ENCODE results near the gene ARHGEF28. TPM values are rescaled to one million over a fixed set of nuclear protein-coding genes. Genes with fewer than 3 reads are reported as not detected.

The ARHGEF28 gene
- total RNA-seq, 4 donors from 2014 or later, result 12.7 to 31.2 (median 19.2) TPM

DNA sequence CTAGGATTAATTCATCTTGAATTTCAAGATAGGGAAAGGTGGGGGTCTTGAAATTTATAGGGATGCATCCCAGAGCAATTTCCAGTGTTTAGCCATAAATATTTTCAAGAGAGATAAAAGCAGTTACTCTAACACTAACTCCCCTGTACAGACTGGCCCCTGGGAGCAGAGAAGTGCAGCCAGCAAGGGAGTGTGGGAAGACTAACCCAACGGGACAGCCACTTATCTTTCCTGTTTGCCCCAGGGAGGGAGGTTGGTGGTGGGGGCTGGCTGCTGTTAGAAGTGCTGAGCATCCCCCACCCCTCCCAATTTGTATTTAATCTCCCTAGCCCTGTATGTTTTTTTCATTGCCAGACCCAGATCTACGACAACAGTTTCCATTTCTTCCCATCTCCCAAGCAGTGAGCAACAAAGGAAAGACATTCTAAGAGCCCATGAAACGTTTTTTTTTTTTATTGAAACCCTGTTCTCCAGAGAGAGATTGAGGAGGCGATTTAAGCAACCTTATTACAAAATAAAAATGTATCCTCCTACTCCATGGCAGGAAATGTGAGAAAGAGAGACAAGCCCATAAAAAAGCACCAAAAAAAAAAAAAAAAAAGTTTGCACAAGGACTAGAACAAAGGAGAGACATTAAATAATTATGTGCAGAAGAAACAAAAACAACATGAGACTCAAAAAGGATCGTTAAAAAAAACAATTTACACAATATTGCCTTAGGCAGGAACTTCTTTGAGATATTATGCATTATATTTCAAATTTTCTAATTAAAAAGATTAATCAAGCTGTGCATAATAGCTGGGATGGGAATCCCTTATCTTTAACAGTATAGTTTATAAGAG, 343.4 kb downstream of the ARHGEF28 start:
- 52% methylated on average over 5 of the region's 5 CpGs for WGBS
- Histone ChIP-seq H3K36me3 (no peaks in the 10 kb centered on the region), H3K4me1 (no peaks in the 10 kb centered on the region), H3K27me3 (no peaks in the 10 kb centered on the region), H3K9me3 (no peaks in the 10 kb centered on the region), H3K4me3 (no peak overlapping the region), H3K27ac (replicated peaks in 1 of 4) (no peak overlapping the region)
- DNase-seq (ENCODE audit: extremely low spot score), result no peak
- intact Hi-C loops (cut with DNase I), result no loop called here
- TF ChIP-seq POLR2A (IDR thresholded peaks at IDR 0.05; ENCODE audit: low read depth) (no peak), POLR2AphosphoS5 (IDR thresholded peaks at IDR 0.05) (no peak), EP300 (IDR thresholded peaks at IDR 0.05) (no peak)
- TF ChIP-seq, protein P1, sequence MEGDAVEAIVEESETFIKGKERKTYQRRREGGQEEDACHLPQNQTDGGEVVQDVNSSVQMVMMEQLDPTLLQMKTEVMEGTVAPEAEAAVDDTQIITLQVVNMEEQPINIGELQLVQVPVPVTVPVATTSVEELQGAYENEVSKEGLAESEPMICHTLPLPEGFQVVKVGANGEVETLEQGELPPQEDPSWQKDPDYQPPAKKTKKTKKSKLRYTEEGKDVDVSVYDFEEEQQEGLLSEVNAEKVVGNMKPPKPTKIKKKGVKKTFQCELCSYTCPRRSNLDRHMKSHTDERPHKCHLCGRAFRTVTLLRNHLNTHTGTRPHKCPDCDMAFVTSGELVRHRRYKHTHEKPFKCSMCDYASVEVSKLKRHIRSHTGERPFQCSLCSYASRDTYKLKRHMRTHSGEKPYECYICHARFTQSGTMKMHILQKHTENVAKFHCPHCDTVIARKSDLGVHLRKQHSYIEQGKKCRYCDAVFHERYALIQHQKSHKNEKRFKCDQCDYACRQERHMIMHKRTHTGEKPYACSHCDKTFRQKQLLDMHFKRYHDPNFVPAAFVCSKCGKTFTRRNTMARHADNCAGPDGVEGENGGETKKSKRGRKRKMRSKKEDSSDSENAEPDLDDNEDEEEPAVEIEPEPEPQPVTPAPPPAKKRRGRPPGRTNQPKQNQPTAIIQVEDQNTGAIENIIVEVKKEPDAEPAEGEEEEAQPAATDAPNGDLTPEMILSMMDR (IDR thresholded peaks at IDR 0.05), result no peak

DNA sequence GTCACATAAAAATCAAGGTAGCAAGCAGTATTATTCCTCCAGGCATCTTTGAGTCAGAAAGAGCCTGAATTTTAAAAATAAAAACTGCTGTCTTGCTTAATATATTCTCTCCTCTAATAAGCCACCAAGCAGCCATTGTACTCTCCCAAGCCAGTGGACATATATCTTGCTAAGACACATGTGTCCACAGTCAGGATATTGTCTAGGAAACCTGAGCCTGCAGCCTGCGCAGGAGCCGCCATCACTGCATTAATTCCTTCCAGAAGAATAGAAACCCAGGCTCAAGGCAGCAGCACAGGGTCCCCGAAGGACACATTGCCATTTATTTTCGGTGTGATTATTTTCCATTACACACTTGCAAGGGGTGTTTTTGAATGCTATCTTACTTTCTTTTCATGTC, 345.3 kb downstream of the ARHGEF28 start:
- WGBS, result 97% methylated on average over 4 of the region's 4 CpGs
- intact Hi-C loops (cut with DNase I), result no loop called here
- Histone ChIP-seq H3K4me3 (no peak overlapping the region), H3K27ac (replicated peaks in 1 of 4) (no peak overlapping the region), H3K9me3 (no peaks in the 10 kb centered on the region), H3K36me3 (no peaks in the 10 kb centered on the region), H3K4me1 (peaks cover 0 to 4% (median 0%) of the 10 kb centered on the region in 4 donors), H3K27me3 (no peaks in the 10 kb centered on the region)
- TF ChIP-seq POLR2A (IDR thresholded peaks at IDR 0.05; ENCODE audit: low read depth), result no peak
- TF ChIP-seq, protein P1 (IDR thresholded peaks at IDR 0.05), result no peak
- no peak for TF ChIP-seq POLR2AphosphoS5 (IDR thresholded peaks at IDR 0.05)
- no peak for TF ChIP-seq EP300 (IDR thresholded peaks at IDR 0.05)
- no peak for DNase-seq (ENCODE audit: extremely low spot score)

- intact Hi-C loops (cut with DNase I), result no loop called here
- no peaks in the 10 kb centered on the region for H3K27me3 ChIP-seq
- no peak overlapping the region for H3K4me3 ChIP-seq
- 94% methylated on average over 3 of the region's 3 CpGs for WGBS
- H3K27ac ChIP-seq (replicated peaks in 1 of 4), result no peak overlapping the region
- H3K9me3 ChIP-seq, result no peaks in the 10 kb centered on the region
- no peak for DNase-seq (ENCODE audit: extremely low spot score)
- no peaks in the 10 kb centered on the region for H3K36me3 ChIP-seq
- TF ChIP-seq, protein P1 (IDR thresholded peaks at IDR 0.05), result no peak
- peaks cover 0 to 4% (median 0%) of the 10 kb centered on the region in 4 donors for H3K4me1 ChIP-seq
Observed at GRCh38 chr5:73973135-73973534, 347.1 kb downstream of the ARHGEF28 start.

- whole genome bisulfite sequencing, result 75% methylated on average over 4 of the region's 4 CpGs
- H3K9me3 ChIP-seq, result no peaks in the 10 kb centered on the region
- TF ChIP-seq, protein P1 (IDR thresholded peaks at IDR 0.05), result no peak
- TF ChIP-seq POLR2AphosphoS5 (IDR thresholded peaks at IDR 0.05) (no peak), EP300 (IDR thresholded peaks at IDR 0.05) (no peak), POLR2A (IDR thresholded peaks at IDR 0.05; ENCODE audit: low read depth) (no peak)
- peaks cover 0 to 4% (median 0%) of the 10 kb centered on the region in 4 donors for H3K4me1 ChIP-seq
- intact Hi-C loops (cut with DNase I), result no loop called here
- no peak overlapping the region for H3K4me3 ChIP-seq
- no peak overlapping the region for H3K27ac ChIP-seq (replicated peaks in 1 of 4)
- DNase-seq (ENCODE audit: extremely low spot score), result no peak
- no peaks in the 10 kb centered on the region for H3K27me3 ChIP-seq
- no peaks in the 10 kb centered on the region for H3K36me3 ChIP-seq
Observed at GRCh38 chr5:73974871-73975360, 348.9 kb downstream of the ARHGEF28 start.
